Upper lobe of left lung (tissue), 4 donors: ENCODE results near the gene LRRC2.

ENCODE experiments used
- CTCF ChIP-seq, 6 experiments: fragments of 450-650 bp in 4 of 6; fragments of 200-600 bp in 2 of 6; sonication (generic) in 2 of 6; IDR thresholded peaks; one replicate each; pipeline ENCODE4 v1.5.1; 2016 to 2019; ENCODE audit warnings: antibody characterized with exemption in 6 of 6
- POLR2A ChIP-seq, 4 donors: fragments of 450-650 bp; IDR thresholded peaks; one replicate each; pipeline ENCODE4 v1.5.1; 2016 to 2017; ENCODE audit warnings: antibody characterized with exemption in 4 of 4, mild to moderate bottlenecking in 2 of 4

GRCh38 chr3:46538803-46539442 is 27.2 kb downstream of the LRRC2 start:
- TF ChIP-seq POLR2A (IDR thresholded peaks at IDR 0.05): no peak
- TF ChIP-seq CTCF (IDR thresholded peaks at IDR 0.05): no peak
